NCI-H2029 treated with DMSO at 0.1 percent for 48 hours (cell line): Measurements from ENCODE around the gene TEX22.

Experiments
- DNase-seq: peaks from one replicate; lab custom pipeline; 2025; lab: John Stamatoyannopoulos, UW

The TEX22 gene

DNA sequence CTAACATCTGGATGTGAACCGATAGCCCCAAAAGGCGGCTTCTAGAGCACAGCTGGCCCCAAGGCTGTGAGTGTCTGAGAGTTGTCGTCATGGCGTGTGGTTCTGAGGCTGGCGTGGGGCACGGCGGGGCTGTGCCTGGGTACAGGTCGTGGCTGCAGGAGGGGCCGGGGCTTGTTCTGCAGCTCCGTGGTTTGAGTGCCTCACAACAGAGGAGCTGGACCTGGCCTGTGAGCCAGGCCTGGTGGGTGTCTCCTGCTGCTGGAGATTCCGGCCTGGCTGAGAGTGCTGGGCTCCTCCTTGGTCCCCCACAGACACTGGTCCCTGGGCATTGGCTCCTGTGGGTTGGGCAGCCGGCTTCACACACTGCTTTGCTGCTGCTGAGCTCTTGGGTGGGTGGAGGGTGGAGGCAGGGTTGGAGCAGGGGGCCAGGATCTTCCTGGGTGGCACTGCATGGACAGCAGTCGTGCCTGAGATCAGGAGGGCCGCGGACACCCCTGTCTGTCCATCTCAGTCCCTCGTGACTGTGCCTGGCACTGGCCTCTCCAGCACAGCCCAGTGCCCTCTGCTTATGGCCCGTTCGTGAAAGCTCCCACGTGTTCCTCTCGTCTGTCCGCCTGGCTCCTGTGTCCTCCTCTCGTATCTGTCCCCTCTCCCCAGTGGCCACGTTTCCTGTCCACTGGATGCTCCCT is 31.8 kb upstream of the TEX22 start:
- no peak for DNase-seq

DNA sequence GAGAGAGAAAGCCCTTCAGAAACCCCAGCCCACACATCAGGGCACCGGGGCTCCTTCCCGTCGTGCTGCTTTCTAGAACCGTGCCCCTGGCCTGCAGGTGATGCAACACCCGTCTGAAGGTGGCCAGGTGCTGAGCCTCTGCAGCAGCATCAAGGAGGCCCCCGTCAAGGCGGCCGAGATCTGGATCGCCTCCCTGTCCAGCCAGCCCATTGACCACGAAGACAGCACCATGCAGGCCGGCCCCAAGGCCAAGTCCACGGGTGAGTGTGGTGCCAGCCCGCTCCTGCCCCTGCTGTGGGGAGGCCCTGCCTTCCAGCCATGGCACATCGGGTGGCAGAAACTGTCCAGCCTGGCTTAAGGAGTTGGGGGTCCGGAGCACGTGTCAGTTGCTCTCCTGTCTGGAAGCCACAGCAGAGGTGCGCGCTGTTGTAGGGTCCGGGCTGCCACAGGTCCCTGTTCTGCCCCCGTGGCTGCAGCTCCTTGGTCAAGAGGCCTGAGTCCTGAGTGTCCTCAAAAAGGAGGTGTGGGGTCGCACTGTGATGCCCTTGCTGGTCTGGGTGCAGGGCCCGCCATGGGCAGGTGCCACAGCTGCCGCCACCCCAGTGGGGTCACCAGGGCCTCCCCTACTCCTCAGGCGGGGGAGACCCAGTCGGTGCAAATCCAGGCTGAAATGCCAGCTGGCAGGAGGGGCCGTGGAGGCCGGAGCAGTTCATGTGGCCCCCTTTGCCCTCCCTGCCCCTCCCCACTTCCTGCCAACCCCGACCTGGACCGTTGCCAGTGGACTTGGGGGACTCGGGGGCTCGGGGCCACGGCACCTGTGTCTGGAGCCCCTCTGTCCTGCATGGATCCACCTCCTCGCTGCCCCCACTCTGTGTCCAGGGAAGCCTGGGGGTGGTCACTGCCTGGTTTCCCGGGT is 31.0 kb upstream of the TEX22 start:
- DNase-seq = no peak

DNA sequence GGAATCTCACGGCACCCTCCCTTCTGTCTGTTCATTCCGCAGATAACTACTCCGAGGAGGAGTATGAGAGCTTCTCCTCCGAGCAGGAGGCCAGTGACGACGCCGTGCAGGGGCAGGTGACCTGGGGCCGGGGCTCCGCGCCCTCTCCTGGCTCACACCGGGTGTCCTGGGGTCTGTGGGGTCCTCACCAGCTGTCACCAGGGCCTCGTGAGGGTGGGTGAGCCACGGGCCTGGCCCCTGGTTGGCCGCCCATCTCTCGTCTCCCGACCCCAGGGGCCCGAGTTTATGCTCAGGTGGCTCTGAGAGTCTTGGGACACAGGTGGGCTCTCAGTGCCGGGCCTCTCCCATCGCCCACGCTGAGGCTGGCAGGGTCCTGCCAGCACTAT is 30.3 kb upstream of the TEX22 start:
- no peak for DNase-seq

DNA sequence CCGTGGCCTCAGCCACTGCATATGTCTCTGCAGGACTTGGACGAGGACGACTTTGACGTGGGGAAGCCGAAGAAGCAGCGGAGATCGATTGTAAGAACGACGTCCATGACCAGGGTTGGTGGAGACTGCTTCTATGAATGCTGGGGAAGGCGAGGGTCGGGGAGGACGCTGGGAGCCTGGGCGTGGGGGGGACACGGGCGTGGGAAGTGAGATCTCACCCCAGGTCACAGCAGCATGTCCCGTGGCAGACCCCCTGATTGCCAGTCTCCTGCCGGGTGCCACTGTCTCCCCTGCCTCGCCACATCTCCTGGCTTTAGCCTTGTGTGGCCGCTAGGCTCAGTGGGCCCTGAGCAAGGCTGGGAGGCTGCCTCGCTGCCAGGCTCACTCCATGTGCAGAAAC is 29.9 kb upstream of the TEX22 start:
- DNase-seq = no peak

DNA sequence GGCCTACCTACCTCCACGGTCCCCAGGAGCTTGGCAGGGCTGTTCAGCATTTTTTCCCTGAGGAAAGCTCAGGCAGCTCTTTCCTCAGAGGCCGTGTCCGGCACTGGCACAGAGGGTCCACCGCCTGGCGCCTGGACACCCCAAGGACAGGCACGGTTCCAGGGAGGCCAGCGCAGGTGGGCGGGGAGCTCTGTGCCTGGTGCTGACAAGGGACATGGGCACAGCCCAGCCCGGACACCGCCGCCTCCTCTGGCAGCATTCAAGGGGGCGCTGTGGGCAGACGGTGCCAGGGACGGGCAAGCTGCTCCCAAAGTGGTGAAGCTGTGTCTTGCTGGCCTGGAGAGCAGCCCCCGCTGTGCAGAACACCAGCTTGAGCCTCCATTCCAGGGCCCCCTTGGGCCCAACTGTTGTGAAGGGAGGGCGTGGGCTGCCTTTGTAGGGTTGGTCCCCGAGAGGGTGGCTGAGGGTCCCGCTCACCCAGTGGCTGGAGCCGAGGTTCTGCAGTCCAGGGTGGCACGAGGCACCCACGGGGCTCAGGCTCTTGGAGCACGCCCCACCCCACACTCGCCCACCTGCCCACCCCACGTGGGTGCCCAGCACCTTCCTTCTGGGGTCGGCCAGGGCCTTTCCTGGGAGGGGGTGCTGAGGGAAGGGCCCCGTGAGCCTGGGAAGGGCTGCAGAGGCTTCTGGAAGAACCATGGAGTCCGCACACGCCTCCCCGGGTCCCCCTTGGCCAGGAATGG is 29.3 kb upstream of the TEX22 start:
- DNase-seq = no peak

DNA sequence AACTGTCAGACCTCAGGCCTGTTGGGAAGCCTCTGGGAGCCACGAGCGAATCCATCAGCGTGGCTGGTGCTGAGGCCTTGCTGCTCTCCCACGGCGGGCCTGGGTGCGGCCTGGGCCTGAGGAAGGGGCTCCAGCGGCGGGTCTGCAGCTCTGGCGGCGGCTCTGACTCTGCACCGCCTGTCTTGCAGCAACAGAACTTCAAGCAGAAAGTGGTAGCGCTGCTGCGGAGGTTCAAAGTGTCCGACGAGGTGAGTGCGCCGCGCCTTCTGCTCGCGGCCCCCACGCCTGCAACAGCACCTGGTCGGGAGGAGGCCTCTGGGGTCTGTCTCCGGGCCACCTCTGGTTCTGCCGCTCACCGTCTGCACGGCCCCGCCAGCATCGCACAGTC is 28.7 kb upstream of the TEX22 start:
- DNase-seq = no peak

DNA sequence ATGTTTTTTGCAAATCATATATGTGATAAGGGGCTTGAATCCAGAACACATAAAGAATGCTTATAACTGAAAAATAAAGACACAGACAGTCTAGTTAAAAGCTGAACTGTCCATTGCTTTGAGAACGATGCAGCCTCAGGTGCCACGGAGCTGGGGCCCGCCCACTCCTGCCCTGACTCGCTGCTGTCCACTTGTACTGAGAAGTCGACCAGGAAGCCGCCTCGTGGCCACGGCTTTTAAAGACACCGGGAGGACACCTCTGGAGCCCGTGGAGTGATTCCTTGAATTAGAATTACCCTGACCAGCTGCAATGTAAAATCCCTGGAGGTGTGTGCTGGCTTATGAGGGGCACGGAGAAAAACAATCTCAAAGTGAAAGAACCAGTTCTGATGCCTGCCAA is 23.9 kb upstream of the TEX22 start:
- no peak for DNase-seq

DNA sequence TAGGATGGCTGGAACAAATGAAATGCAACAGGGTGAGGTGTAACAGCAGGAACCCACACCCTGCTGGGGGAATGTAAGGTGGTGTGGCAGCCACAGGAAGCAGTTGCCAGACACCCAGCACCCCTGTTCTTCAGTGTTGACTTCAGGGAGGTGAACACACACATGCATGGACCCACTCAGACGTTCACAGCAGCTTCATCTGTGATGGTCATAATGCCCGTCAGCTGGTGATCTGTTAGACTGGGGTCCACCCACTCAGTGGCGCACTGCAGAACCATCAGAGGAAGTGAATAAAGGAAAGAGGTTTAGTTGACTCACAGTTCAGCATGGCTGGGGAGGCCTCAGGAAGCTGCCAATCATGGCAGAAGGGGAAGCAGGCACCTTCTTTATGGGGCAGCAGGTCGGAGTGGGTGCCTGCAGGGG is 22.7 kb upstream of the TEX22 start:
- DNase-seq = no peak

DNA sequence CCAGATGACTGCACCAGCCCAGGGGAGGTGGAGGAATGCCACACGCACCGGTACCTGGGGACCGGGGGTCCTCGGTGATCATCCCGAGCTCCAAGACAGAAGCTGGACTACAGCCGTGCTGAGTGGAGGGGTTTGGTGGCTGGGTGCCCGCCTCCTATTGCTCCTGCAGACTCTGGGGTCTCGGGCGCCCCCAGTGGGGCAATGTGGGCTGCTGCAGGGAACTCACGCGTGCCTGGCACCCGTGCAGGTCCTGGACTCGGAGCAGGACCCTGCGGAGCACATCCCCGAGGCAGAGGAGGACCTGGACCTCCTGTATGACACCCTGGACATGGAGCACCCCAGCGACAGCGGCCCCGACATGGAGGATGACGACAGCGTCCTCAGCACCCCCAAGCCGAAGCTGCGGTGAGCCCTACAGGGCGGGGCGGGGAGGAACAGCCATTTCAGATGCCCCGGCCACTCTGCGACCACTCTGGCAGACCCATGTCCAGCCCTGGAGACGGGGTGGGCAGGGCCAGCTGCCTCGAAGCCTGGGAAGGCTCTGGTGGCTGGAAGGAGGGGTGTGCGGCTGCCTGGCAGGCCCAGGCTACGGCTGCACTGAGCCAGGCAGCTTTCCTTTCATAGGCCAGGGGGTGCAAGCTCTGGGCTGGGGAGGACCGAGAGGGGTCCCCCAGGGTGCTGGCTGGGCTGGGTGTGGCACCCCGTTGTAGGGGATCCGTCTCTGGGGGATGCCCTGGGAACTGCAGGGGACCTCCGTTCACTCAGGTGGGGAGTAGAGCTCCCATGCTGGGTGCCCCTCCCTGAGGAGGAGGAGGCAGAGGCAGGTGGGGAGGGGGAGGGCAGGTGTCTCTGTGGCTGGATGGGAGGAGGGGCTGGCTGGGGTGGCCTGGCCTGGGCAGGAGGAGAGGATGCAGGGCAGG is 21.6 kb upstream of the TEX22 start:
- no peak for DNase-seq

DNA sequence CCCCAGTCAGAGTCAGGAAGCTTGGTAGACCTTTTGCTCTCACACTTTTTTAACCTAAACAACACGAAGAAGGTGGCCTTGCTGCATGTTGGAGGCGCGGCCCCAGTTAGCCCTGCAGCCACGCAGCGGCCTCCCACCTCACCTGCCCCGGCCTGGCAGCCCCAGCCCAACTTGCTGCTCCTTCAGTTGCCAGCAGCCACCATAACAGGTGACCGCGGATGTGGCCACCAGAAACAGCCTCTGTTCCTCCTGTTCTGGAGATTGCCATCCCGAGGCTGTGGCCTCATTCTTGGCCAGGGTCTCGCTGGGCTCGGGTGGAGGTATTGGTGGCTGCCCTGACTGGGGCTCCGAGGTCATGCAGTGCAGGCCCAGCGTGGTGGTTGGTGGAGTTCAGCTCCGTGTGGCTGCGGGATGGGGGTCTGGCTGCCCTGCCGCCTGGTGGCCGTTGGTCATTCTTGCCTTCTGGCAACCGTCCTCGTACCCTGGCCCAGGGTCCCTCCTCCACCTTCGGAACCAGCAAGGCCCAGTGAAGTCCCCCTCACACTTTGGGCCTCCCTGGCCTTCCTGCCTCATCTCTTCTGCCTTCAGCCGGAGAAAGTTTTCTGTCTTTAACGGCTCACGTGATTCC is 20.7 kb upstream of the TEX22 start:
- no peak for DNase-seq

DNA sequence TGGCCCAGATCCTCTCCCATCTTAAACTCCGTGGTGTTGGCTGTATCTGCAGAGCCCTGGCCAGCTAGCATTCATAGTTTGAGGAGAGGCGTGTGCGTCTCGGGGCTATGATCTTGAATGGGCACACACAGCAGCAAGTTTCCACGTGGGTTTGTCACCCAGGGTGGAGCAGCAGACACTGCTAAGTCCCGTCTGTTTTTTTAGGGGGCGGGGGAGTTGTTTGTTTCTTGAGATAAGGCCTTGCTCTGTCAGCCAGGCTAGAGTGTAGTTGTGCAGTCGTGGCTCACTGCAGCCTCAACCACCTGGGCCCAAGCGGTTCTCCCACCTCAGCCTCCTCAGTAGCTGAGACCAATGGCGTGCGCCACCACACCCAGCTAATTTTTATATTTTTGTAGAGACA is 20.1 kb upstream of the TEX22 start:
- no peak for DNase-seq

DNA sequence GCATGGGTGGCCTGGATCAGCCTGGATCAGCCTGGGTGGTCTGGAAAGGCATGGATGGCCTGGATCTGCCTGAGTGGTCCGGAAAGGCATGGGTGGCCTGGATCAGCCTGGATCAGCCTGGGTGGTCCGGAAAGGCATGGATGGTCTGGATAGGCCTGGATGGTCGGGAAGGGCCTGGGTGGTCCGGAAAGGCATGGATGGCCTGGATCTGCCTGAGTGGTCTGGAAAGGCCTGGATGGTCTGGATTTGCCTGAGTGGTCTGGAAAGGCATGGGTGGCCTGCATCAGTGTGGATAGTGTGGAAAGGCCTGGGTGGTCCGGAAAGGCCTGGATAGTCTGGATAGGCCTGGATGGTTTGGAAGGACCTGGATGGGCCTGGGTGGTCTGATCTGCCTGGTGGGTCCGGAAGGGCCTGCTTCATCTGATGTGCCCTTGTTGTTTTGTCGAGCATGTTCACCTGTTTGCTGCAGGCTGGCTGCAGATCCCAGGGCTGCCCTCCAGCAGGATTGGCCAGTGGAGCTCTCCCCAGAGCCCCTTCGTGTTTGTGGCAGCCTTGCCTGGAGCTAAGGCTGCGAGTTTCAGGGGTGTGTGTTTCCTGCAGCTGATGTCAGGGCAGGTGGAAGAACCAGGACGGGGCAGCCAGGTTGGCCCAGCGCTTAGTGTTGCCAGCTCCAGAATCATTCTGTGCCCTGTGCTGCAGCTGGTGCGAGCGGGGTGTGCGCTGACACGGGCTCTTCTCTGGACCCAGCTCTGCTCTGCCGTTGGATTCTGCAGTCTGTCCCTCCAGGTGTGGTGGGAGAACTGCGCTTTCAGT is 19.3 kb upstream of the TEX22 start:
- DNase-seq = no peak

DNA sequence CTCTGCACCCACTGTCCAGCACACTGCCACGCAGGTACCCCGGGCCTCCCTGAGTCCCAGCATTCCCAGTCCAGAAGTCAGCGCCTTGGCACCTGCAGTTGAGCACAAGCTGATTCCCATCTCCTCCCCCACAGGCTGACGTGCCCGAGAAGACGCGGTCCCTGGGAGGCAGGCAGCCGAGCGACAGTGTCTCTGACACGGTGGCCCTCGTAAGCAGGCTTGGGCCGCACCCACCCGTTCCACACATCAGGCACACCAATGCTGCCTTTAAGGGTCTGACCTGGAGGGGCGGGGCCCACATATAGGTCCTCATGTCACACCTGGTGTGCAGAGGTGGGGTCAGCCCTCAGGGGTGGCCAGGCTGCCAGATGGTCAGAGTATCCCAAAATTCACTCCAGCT is 18.4 kb upstream of the TEX22 start:
- no peak for DNase-seq

DNA sequence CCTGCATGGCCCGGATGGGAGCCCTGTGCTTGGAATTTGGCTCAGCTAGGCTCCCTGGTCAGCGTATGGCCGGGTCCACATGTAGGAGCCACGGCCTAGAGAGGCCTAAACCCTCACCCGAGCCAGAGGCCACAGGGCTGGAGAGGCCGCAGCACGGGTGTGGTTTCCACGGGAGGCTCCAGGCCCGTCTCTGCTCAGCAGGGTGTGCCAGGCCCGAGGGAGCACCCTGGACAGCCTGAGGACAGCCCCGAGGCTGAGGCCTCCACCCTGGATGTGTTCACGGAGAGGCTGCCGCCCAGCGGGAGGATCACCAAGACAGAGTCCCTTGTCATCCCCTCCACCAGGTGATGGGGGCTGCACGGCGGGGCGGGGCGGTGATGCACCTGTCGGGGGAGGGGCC is 17.6 kb upstream of the TEX22 start:
- no peak for DNase-seq

DNA sequence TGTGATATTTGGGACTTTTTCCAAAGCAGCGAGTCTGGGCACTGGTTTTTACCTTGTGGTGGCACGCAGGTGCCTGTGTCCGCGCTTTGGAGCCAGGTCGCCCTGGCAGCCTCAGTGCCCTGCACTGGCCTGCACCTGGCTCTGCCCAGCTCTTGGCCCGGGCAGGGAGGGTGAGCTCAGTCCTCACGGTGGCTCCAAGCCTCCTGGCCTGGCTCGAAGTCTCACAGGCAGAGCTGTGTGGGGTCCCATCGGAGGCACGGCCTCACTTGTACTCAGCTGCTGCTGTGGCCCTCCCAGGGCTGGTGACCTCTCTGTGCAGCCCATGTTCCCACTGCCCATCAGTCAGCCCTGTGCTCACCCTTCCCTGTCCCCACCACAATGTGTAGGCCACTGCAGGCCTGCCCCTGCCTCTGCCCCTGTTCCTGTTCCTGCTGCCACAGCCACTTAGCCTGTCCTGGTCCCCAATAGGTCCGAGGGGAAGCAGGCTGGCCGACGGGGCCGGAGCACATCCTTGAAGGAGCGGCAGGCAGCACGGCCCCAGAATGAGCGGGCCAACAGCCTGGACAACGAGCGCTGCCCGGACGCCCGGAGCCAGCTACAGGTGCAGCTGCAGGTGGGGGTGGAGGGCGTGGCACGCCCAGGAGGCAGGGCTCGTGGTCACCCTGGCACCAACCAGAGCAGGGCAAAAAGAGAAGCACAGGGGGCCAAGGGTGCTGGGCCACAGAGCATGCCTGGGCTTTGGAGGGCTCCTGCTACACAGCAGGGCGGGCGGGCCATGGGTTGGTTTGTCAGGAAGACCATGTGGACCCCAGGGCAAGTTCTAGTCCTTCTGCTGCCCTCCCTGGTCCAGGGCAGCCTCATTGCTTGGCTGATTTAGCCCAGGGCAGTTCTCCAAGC is 16.6 kb upstream of the TEX22 start:
- DNase-seq = no peak

DNA sequence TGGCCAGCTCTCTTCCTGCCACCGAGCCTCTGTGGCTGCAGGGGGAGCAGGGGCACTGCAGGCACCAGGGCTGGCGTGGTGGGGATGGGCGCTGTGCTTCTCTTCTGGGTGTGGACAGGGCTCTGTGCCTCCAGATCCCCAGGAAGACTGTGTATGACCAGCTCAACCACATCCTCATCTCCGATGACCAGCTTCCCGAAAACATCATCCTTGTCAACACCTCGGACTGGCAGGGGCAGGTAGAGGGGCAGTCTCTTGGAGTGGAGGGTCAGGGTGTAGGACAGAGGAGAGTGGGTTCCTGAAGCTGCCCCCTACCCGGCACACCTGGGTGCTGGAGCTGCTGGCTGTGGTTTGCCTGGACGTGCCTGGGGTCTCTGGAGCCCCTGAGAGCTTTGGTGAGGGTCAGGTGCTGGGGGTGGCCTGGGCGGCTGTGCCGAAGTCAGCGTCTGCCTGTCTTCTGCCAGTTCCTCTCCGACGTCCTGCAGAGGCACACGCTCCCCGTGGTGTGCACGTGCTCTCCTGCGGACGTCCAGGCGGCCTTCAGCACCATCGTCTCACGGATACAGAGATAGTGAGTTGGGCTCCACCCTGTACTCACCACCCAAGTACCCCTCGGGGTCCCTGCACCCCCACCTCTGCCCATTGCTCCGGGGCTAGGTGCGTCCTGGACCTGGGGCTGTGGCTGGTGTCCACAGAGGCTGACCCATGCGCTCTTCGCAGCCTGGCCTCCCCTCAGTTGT is 15.8 kb upstream of the TEX22 start:
- no peak for DNase-seq

DNA sequence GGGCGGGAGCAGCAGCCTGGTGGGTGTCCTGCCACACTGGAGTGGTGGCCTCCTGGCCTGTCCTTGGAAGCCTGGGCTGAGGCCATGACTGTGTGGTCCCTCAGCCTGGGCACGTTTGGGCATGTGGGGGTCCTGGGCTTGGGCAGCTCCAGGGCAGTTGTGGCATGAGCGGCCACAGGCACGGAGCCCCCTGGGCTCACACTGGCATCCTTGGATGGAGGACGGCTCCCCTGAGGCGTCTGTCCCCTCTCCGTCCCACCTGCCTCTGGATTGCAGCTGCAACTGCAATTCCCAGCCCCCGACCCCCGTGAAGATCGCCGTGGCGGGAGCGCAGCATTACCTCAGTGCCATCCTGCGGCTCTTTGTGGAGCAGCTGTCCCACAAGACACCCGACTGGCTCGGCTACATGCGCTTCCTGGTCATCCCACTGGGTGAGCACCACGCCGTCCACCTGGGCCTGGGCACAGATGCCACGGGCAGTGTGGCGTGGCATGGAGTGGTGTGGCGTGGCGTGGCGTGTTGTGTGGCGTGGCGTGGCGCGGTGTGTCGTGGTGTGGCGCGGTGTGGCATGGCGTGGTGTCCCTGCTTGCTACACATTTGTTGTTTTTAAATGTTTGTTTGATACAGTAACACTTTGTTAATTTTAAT is 15.1 kb upstream of the TEX22 start:
- no peak for DNase-seq

DNA sequence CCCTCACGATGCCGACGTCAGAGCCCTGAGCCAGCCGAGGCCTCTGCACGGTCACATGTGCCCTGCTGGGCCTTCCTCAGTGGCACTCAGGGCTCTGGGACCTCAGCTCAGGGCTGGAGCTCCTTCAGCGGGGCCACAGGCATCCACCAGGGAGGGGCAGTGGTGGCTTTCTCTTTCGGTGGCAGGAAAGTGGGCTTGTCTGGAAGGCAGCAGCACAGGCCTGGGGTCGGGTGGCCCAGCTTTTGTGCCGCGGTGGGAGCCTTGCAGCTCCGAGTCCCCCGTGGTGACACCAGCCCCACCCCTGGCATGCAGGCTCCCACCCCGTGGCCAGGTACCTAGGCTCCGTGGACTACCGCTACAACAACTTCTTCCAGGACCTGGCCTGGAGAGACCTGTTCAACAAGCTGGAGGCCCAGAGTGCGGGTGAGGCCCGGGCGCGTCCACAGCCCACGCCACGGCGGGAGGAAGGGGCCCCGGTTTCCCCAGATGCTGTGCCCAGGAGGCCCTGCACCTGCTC is 14.2 kb upstream of the TEX22 start:
- DNase-seq = no peak
